Endometrium (tissue), 2 donors: Measurements from ENCODE around the gene DYRK2.
A peak's percentile ranks its signal among the peaks of the same experiment; 100 is the strongest.

ENCODE experiments used
- FAIRE-seq: peaks from 2 replicates; lab custom pipeline; 2012; peaks lifted over from hg19 to GRCh38; lab: Jason Lieb, UNC
- donor health status: control.
- donor health status: control.

The DYRK2 gene

GRCh38 chr12:67704071-67704470 lies 55.5 kb downstream of the DYRK2 start:
- no peak for FAIRE-seq

GRCh38 chr12:67705394-67706370 lies 57.1 kb downstream of the DYRK2 start:
- FAIRE-seq = peak; percentile 96

DNA sequence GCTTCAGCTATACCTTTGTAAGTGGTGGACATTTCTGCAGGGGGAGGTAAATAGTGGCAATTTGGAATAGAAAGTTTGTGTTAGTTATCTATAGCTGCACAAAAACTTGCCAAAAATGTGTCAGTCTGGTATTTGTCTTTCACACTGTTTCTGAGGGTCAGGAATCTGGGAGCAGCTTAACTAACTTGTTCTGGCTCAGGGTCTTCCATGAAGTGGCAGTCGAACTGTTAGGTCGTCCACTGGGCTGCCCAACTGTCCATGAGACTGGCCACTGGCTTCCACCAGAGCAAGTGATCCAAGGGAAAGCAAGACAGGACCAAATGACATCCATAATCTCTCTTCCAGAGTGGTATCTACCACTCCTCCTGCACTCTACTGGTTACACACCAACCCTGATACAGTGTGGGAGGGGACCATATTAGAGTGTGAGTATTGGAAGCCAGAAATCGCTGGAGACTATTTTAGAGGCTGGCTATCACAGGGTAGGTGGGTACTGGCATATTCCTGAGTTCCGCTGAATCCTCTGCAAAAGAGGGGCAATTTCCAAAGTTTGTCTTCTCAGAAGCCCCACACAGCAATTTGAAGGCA lies 60.9 kb downstream of the DYRK2 start:
- FAIRE-seq = no peak

DNA sequence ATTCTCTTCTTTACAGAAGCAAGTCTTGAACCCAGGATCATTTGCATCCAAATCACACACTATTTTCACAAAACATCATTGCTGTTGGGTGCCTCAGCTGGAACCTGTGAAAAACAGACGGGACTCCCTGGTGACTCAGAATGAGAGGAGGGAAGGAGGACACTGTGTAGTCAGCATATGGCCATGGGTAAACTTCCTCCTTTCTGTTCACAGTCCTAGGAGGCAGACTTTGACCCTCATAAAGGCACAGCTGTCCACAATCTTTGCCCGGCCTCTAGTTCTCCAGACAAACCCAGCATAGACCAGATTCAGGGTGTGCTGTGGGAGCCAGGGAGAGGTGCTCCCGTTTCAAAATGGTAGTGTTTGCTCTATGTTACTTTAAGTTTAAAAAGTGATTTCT lies 62.0 kb downstream of the DYRK2 start:
- no peak for FAIRE-seq

GRCh38 chr12:67712011-67712410 lies 63.5 kb downstream of the DYRK2 start:
- FAIRE-seq = no peak

- no peak for FAIRE-seq
Observed at GRCh38 chr12:67714648-67715047, 66.1 kb downstream of the DYRK2 start.
